Activated effector memory CD4-positive, alpha-beta T cell treated with Interleukin-2 at 50 U/mL for 16 hours (primary cell): ENCODE measurements around the gene SUFU.
A peak's percentile ranks its signal among the peaks of the same experiment; 100 is the strongest.
"Not testable (repeated sequence)": the region's sequence is repeated elsewhere in the genome, so short reads cannot be mapped to it uniquely, and the experiment has no call there.

Experiments
- DNase-seq: peaks from one replicate; pipeline ENCODE4 v3.0.0-alpha.2; 2020

Gene SUFU

GRCh38 chr10:102480396-102480795 is 23.4 kb upstream of the SUFU start:
- DNase-seq: no peak

- DNase-seq: no peak
Observed at GRCh38 chr10:102484021-102484420, 19.8 kb upstream of the SUFU start.

- DNase-seq: no peak
Observed at GRCh38 chr10:102485093-102485784, 18.5 kb upstream of the SUFU start.

- no peak for DNase-seq
Observed at GRCh38 chr10:102491136-102491535, 12.6 kb upstream of the SUFU start.

GRCh38 chr10:102492344-102492939 is 11.3 kb upstream of the SUFU start:
- no peak for DNase-seq

GRCh38 chr10:102492983-102493382 is 10.8 kb upstream of the SUFU start:
- DNase-seq: no peak

GRCh38 chr10:102493771-102494170 is 10.0 kb upstream of the SUFU start:
- DNase-seq: no peak

- DNase-seq: no peak
Observed at GRCh38 chr10:102497545-102497944, 6.2 kb upstream of the SUFU start.

- DNase-seq: no peak
Observed at GRCh38 chr10:102499356-102499755, 4.4 kb upstream of the SUFU start.

- not testable (repeated sequence) for DNase-seq
Observed at GRCh38 chr10:102500686-102501085, 3.1 kb upstream of the SUFU start.

GRCh38 chr10:102501201-102502028 is 2.4 kb upstream of the SUFU start:
- peak; percentile 1 for DNase-seq

- DNase-seq: peak; percentile 97
Observed at GRCh38 chr10:102502029-102502336, 1.8 kb upstream of the SUFU start.

- peak; percentile 92 for DNase-seq
Observed at GRCh38 chr10:102502337-102503151, 1.2 kb upstream of the SUFU start, which contains the start of gene ACTR1A. TSS of gene ACTR1A (minus strand) at chr10:102502712. CDS start at chr10:102502647, 65 bp downstream.

GRCh38 chr10:102504179-102504975 is 605 bp downstream of the SUFU start:
- peak; percentile 9 for DNase-seq

- no peak for DNase-seq
Observed at GRCh38 chr10:102504976-102505300, 1.2 kb downstream of the SUFU start.

- DNase-seq: no peak
Observed at GRCh38 chr10:102505462-102506115, 1.8 kb downstream of the SUFU start.

GRCh38 chr10:102507521-102507920 is 3.7 kb downstream of the SUFU start:
- no peak for DNase-seq

- no peak for DNase-seq
Observed at GRCh38 chr10:102508506-102508905, 4.7 kb downstream of the SUFU start.

GRCh38 chr10:102509387-102509786 is 5.6 kb downstream of the SUFU start:
- DNase-seq: no peak

- no peak for DNase-seq
Observed at GRCh38 chr10:102511583-102512274, 8.0 kb downstream of the SUFU start.
